Mesenchymal stem cell (in vitro differentiated cells and primary cell): ENCODE results near the gene CHAF1B.
A peak's percentile ranks its signal among the peaks of the same experiment; 100 is the strongest.

Experiments
- DNase-seq: peaks from one replicate; pipeline ENCODE4 v3.0.0-alpha.2; 2013
- H2AFZ ChIP-seq: one replicate; pipeline ENCODE4 v1.6.1; 2013; ENCODE audit warnings: low read depth, mild to moderate bottlenecking, control low read depth, inconsistent platforms, low read length, moderate library complexity
- H2AK5ac ChIP-seq: 2 replicates; pipeline ENCODE4 v1.6.1; 2013; ENCODE audit warnings: low read length, moderate library complexity, mild to moderate bottlenecking, inconsistent platforms; ENCODE audit not compliant: severe bottlenecking
- H2BK120ac ChIP-seq: one replicate; pipeline ENCODE4 v1.6.1; 2013; ENCODE audit warnings: low read depth, mild to moderate bottlenecking, inconsistent platforms, low read length, moderate library complexity
- H2BK12ac ChIP-seq, 2 experiments: one replicate each; pipeline ENCODE4 v1.6.1; 2013; ENCODE audit warnings: inconsistent platforms in 2 of 2, low read length in 2 of 2, mild to moderate bottlenecking in 2 of 2, moderate library complexity in 2 of 2, control low read depth in 1 of 2
- H2BK15ac ChIP-seq: one replicate; pipeline ENCODE4 v1.6.1; 2013; ENCODE audit warnings: mild to moderate bottlenecking, low read depth, inconsistent platforms; ENCODE audit not compliant: poor library complexity, severe bottlenecking
- H2BK5ac ChIP-seq: 2 replicates; pipeline ENCODE4 v1.6.1; 2013; ENCODE audit warnings: low read depth, mild to moderate bottlenecking, low read length, control low read depth, inconsistent platforms; ENCODE audit not compliant: poor library complexity, severe bottlenecking
- H3K14ac ChIP-seq, 2 experiments: one replicate each; pipeline ENCODE4 v1.6.1; 2013; ENCODE audit warnings: inconsistent platforms in 2 of 2, low read length in 2 of 2, control low read depth in 1 of 2, mild to moderate bottlenecking in 1 of 2, moderate library complexity in 1 of 2
- H3K18ac ChIP-seq, 2 experiments: one replicate each; pipeline ENCODE4 v1.6.1; 2013; ENCODE audit warnings: inconsistent platforms in 2 of 2, low read length in 2 of 2, control low read depth in 1 of 2, low read depth in 1 of 2, mild to moderate bottlenecking in 1 of 2
- H3K23ac ChIP-seq, 2 experiments: one replicate each; pipeline ENCODE4 v1.6.1; 2013; ENCODE audit warnings: inconsistent platforms in 2 of 2, low read length in 2 of 2, mild to moderate bottlenecking in 2 of 2, moderate library complexity in 2 of 2, control low read depth in 1 of 2
- H3K27ac ChIP-seq: 2 replicates; pipeline ENCODE4 v1.5.1; 2013; ENCODE audit warnings: mild to moderate bottlenecking, moderate library complexity, low read length, control low read depth, inconsistent platforms; ENCODE audit not compliant: poor library complexity, severe bottlenecking
- H3K27me3 ChIP-seq, 2 experiments: 2 replicates each; pipeline versions ENCODE4 v1.6.1 to v1.7.0; 2013; ENCODE audit warnings: low read length in 2 of 2, mild to moderate bottlenecking in 2 of 2, moderate library complexity in 2 of 2, control low read depth in 1 of 2, inconsistent platforms in 1 of 2; ENCODE audit not compliant: control insufficient read depth in 1 of 2, insufficient read depth in 1 of 2
- H3K36me3 ChIP-seq, 2 experiments: 2 replicates each; pipeline versions ENCODE4 v1.6.1 to v1.7.0; 2013; ENCODE audit warnings: low read length in 2 of 2, control low read depth in 1 of 2, inconsistent platforms in 1 of 2, low read depth in 1 of 2, mild to moderate bottlenecking in 1 of 2; ENCODE audit not compliant: insufficient read depth in 2 of 2, control insufficient read depth in 1 of 2
- H3K4ac ChIP-seq, 2 experiments: one replicate each; pipeline ENCODE4 v1.6.1; 2013; ENCODE audit warnings: inconsistent platforms in 2 of 2, low read length in 2 of 2, mild to moderate bottlenecking in 2 of 2, moderate library complexity in 2 of 2, control low read depth in 1 of 2, low read depth in 1 of 2
- H3K4me1 ChIP-seq: 2 replicates; pipeline ENCODE4 v1.6.1; 2013; ENCODE audit warnings: low read depth, low read length, control low read depth; ENCODE audit not compliant: control insufficient read depth, insufficient read depth
- H3K4me2 ChIP-seq: 2 replicates; pipeline ENCODE4 v1.6.1; 2013; ENCODE audit warnings: low read length, mild to moderate bottlenecking, inconsistent platforms; ENCODE audit not compliant: poor library complexity, severe bottlenecking
- H3K4me3 ChIP-seq, 2 experiments: 2 replicates each; pipeline versions ENCODE4 v1.5.1 to v1.7.0; 2013; ENCODE audit warnings: low read length in 2 of 2, mild to moderate bottlenecking in 2 of 2, control low read depth in 1 of 2, low read depth in 1 of 2; ENCODE audit not compliant: insufficient read depth in 1 of 2
- H3K79me1 ChIP-seq: replicated peaks from 2 replicates; pipeline ENCODE4 v1.6.1; 2013; ENCODE audit warnings: mild to moderate bottlenecking, control low read depth, low read length, inconsistent platforms; ENCODE audit not compliant: poor library complexity, severe bottlenecking
- H3K9ac ChIP-seq: 2 replicates; pipeline ENCODE4 v1.7.0; 2013; ENCODE audit warnings: mild to moderate bottlenecking, low read length, moderate library complexity
- H3K9me3 ChIP-seq: 2 replicates; pipeline ENCODE4 v1.7.0; 2013; ENCODE audit warnings: mild to moderate bottlenecking, low read length; ENCODE audit not compliant: control insufficient read depth
- H4K8ac ChIP-seq: one replicate; pipeline ENCODE4 v1.6.1; 2013; ENCODE audit warnings: inconsistent platforms, mild to moderate bottlenecking, low read length, moderate library complexity
- H4K91ac ChIP-seq: one replicate; pipeline ENCODE4 v1.6.1; 2013; ENCODE audit warnings: mild to moderate bottlenecking, low read length, inconsistent platforms
- WGBS: methylation state at CpG from one replicate; pipeline ENCODE4 v1.1.7; 2013; ENCODE audit warnings: mixed read lengths; 5-methylcytosine and 5-hydroxymethylcytosine counted together

CHAF1B gene

GRCh38 chr21:36429947-36430546 lies 44.9 kb downstream of the CHAF1B start:
- peak overlapping the region; percentile 40 for H2BK5ac ChIP-seq
- peaks cover 6% of the 10 kb centered on the region for H3K79me1 ChIP-seq
- H3K9ac ChIP-seq, result peak overlapping the region; percentile 91
- H3K23ac ChIP-seq, result no peak overlapping the region
- H3K27ac ChIP-seq, result peak overlapping the region; percentile 90
- peak overlapping the region in 1 of 2 experiments; percentile 26 for H3K4ac ChIP-seq
- no peak overlapping the region for H3K14ac ChIP-seq
- H2BK15ac ChIP-seq, result peak overlapping the region; percentile 33
- peaks cover 33% of the 10 kb centered on the region for H3K4me1 ChIP-seq
- H3K4me2 ChIP-seq, result peak overlapping the region; percentile 20
- peak overlapping the region; percentile 63 to 76 for H3K18ac ChIP-seq
- no peak overlapping the region for H2AFZ ChIP-seq
- no peaks in the 10 kb centered on the region for H3K9me3 ChIP-seq
- no peaks in the 10 kb centered on the region for H3K36me3 ChIP-seq
- 6% methylated on average over 22 of the region's 22 CpGs for WGBS
- no peak overlapping the region for H2AK5ac ChIP-seq
- no peaks in the 10 kb centered on the region for H3K27me3 ChIP-seq
- peak; percentile 99 for DNase-seq
- H4K91ac ChIP-seq, result peak overlapping the region; percentile 84
- peak overlapping the region; percentile 42 for H2BK120ac ChIP-seq
- peak overlapping the region; percentile 58 for H4K8ac ChIP-seq
- peak overlapping the region in 1 of 2 experiments; percentile 4 for H2BK12ac ChIP-seq
- peak overlapping the region in 1 of 2 experiments; percentile 73 for H3K4me3 ChIP-seq

GRCh38 chr21:36430841-36431240 lies 45.6 kb downstream of the CHAF1B start:
- peak; percentile 12 for DNase-seq
- Histone ChIP-seq H4K8ac (peak overlapping the region; percentile 82), H3K27me3 (no peaks in the 10 kb centered on the region), H3K4me3 (peak overlapping the region in 1 of 2 experiments; percentile 73), H3K9ac (peak overlapping the region; percentile 85), H3K4me1 (peaks cover 31% of the 10 kb centered on the region), H2BK12ac (peak overlapping the region; percentile 66 to 95), H3K36me3 (no peaks in the 10 kb centered on the region), H3K4ac (peak overlapping the region; percentile 9 to 80), H3K14ac (no peak overlapping the region), H3K4me2 (peak overlapping the region; percentile 36), H3K79me1 (peaks cover 6% of the 10 kb centered on the region), H2AFZ (no peak overlapping the region), H2BK120ac (no peak overlapping the region), H2BK15ac (no peak overlapping the region), H2AK5ac (peak overlapping the region; percentile 95), H2BK5ac (peak overlapping the region; percentile 53), H4K91ac (peak overlapping the region; percentile 90), H3K9me3 (no peaks in the 10 kb centered on the region), H3K27ac (peak overlapping the region; percentile 90), H3K18ac (peak overlapping the region in 1 of 2 experiments; percentile 25), H3K23ac (no peak overlapping the region)
- 85% methylated on average over 4 of the region's 4 CpGs for WGBS

GRCh38 chr21:36431252-36431651 lies 46.1 kb downstream of the CHAF1B start:
- Histone ChIP-seq H3K23ac (no peak overlapping the region), H2BK5ac (no peak overlapping the region), H2BK120ac (no peak overlapping the region), H3K4me1 (peaks cover 31% of the 10 kb centered on the region), H3K4me3 (peak overlapping the region in 1 of 2 experiments; percentile 73), H3K79me1 (peaks cover 6% of the 10 kb centered on the region), H3K14ac (no peak overlapping the region), H3K18ac (peak overlapping the region in 1 of 2 experiments; percentile 28), H3K4me2 (no peak overlapping the region), H4K8ac (no peak overlapping the region), H3K9ac (no peak overlapping the region), H3K27ac (peak overlapping the region; percentile 21), H4K91ac (no peak overlapping the region), H2BK12ac (no peak overlapping the region), H3K36me3 (no peaks in the 10 kb centered on the region), H2BK15ac (no peak overlapping the region), H2AK5ac (peak overlapping the region; percentile 78), H2AFZ (no peak overlapping the region), H3K27me3 (no peaks in the 10 kb centered on the region), H3K4ac (no peak overlapping the region), H3K9me3 (no peaks in the 10 kb centered on the region)
- WGBS, result 97% methylated on average over 4 of the region's 4 CpGs
- DNase-seq, result no peak

- H2BK5ac ChIP-seq, result no peak overlapping the region
- H3K9me3 ChIP-seq, result no peaks in the 10 kb centered on the region
- H4K91ac ChIP-seq, result no peak overlapping the region
- no peaks in the 10 kb centered on the region for H3K27me3 ChIP-seq
- no peak overlapping the region for H3K4me2 ChIP-seq
- no peak overlapping the region for H2BK120ac ChIP-seq
- no peak overlapping the region for H3K9ac ChIP-seq
- H3K36me3 ChIP-seq, result no peaks in the 10 kb centered on the region
- DNase-seq, result no peak
- H4K8ac ChIP-seq, result no peak overlapping the region
- no peak overlapping the region for H2AFZ ChIP-seq
- H2AK5ac ChIP-seq, result peak overlapping the region; percentile 97
- 93% methylated on average over 5 of the region's 7 CpGs for WGBS
- H3K79me1 ChIP-seq, result peaks cover 6% of the 10 kb centered on the region
- H3K4ac ChIP-seq, result no peak overlapping the region
- H3K18ac ChIP-seq, result no peak overlapping the region
- H3K14ac ChIP-seq, result no peak overlapping the region
- H3K4me1 ChIP-seq, result peaks cover 31% of the 10 kb centered on the region
- peak overlapping the region; percentile 61 for H2BK15ac ChIP-seq
- no peak overlapping the region for H2BK12ac ChIP-seq
- H3K23ac ChIP-seq, result no peak overlapping the region
- no peak overlapping the region for H3K27ac ChIP-seq
- H3K4me3 ChIP-seq, result no peak overlapping the region
Observed at GRCh38 chr21:36433059-36433709, 48.0 kb downstream of the CHAF1B start.
